Measurements from ENCODE around the gene SPDYC.

GRCh38 chr11:65211293-65212105 lies 41.5 kb downstream of the SPDYC start:
- no peak for TF ChIP-seq CTCF (IDR thresholded peaks at IDR 0.05; ENCODE audit: poor library complexity)
- no peak for TF ChIP-seq EZH2 (IDR thresholded peaks at IDR 0.05; ENCODE audit: borderline replicate concordance)
- no peak for TF ChIP-seq EZH2phosphoT487 (IDR thresholded peaks at IDR 0.05; ENCODE audit: low read depth, severe bottlenecking, unreplicated experiment)

Measured in hepatocyte (in vitro differentiated cells).